ENCODE data around the gene SCN1A. TPM values are rescaled to one million over a fixed set of nuclear protein-coding genes. Genes with fewer than 3 reads are reported as not detected.

Gene SCN1A
- total RNA-seq, 1 donor from 2014 or later = 26.9 TPM

DNA sequence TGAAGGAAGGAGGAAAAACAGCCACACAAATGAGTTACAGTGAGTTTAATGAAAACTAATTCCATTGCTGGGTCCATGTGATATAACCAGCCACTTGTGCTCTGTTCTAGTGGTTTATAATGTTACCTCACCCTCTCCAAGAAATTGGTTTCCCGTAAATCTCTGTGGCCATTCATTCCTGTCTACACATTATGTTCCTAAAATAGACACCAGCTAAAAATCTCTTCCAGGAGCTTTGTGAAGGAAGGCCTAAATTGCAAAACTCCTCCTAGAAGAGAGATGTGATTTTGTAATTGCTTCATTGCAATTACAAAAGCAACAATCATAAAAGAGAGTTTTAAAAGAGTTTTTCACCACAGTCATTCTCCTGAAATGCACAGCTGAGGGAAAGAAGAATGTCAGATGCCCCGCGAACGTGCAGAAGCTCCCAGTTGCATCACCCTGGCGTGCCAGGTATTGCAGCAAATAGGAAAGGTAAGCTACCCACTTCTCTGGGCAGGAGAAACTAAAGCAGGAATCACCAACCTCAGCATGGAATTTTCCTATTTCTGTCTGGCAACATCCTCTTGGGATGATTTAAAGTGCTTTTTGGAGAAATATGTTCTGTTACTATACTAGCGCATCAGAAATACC lies 1.7 kb downstream of the SCN1A start:
- ATAC-seq = peak; percentile 78
- H3K4me1 ChIP-seq = no peaks in the 10 kb centered on the region
- peak overlapping the region; percentile 40 for H3K4me3 ChIP-seq
- TF ChIP-seq, protein P1, sequence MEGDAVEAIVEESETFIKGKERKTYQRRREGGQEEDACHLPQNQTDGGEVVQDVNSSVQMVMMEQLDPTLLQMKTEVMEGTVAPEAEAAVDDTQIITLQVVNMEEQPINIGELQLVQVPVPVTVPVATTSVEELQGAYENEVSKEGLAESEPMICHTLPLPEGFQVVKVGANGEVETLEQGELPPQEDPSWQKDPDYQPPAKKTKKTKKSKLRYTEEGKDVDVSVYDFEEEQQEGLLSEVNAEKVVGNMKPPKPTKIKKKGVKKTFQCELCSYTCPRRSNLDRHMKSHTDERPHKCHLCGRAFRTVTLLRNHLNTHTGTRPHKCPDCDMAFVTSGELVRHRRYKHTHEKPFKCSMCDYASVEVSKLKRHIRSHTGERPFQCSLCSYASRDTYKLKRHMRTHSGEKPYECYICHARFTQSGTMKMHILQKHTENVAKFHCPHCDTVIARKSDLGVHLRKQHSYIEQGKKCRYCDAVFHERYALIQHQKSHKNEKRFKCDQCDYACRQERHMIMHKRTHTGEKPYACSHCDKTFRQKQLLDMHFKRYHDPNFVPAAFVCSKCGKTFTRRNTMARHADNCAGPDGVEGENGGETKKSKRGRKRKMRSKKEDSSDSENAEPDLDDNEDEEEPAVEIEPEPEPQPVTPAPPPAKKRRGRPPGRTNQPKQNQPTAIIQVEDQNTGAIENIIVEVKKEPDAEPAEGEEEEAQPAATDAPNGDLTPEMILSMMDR (IDR thresholded peaks at IDR 0.05) = no peak
- H3K27me3 ChIP-seq = no peaks in the 10 kb centered on the region
- H3K9me3 ChIP-seq = no peaks in the 10 kb centered on the region
- peak overlapping the region; percentile 72 for H3K27ac ChIP-seq
- intact Hi-C loops (cut with DNase I) = no loop called here
- no peaks in the 10 kb centered on the region for H3K36me3 ChIP-seq
- peak; percentile 74 for DNase-seq

GRCh38 chr2:166125557-166125956 lies 2.3 kb downstream of the SCN1A start:
- Histone ChIP-seq H3K4me1 (no peaks in the 10 kb centered on the region), H3K27ac (peak overlapping the region; percentile 72), H3K27me3 (no peaks in the 10 kb centered on the region), H3K36me3 (no peaks in the 10 kb centered on the region), H3K9me3 (no peaks in the 10 kb centered on the region), H3K4me3 (peak overlapping the region; percentile 23)
- TF ChIP-seq, protein P1 (IDR thresholded peaks at IDR 0.05) = no peak
- intact Hi-C loops (cut with DNase I) = no loop called here
- DNase-seq (no peak), ATAC-seq (peak; percentile 82)

DNA sequence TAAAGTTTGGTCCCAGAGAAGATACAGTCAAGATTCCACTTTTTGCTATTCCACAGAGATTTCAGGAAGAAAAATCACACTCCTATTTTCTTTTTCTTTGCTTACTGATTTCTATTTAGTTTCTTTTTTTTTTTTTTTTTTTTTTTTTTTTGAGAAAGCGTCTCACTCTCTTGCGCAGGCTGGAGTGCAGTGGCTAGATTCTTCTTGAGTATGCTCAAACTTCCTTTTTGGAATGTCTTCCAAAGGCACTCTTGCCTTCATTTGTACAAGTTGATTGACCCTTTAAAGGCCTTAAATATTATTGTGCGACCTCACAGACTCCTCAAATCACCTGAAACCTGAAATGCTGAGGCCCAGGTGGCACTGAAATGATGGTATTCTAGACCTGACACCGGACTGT lies 9.6 kb downstream of the SCN1A start:
- no peaks in the 10 kb centered on the region for H3K27me3 ChIP-seq
- ATAC-seq = peak; percentile 16
- TF ChIP-seq, protein P1 (IDR thresholded peaks at IDR 0.05) = no peak
- no peak overlapping the region for H3K27ac ChIP-seq
- H3K4me3 ChIP-seq = no peak overlapping the region
- intact Hi-C loops (cut with DNase I) = no loop called here
- H3K4me1 ChIP-seq = no peaks in the 10 kb centered on the region
- no peak for DNase-seq
- H3K36me3 ChIP-seq = no peaks in the 10 kb centered on the region
- H3K9me3 ChIP-seq = no peaks in the 10 kb centered on the region

DNA sequence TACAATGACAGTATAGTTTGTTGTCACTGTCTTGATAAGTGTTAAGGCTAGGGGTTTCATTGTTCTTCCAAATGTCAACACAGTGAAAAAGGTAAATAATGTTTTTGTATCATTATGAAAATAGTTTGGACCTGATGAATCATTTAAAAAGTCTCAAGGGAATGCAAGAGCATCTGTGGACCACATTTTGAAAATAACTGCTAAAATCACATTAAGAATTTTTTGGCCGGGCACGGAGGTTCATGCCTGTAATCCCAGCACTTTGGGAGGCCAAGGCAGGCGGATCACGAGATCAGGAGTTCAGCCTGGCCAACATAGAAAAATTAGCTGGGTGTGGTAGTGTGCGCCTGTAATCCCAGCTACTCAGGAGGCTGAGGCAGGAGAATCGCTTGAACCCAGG lies 10.3 kb downstream of the SCN1A start:
- Histone ChIP-seq H3K4me3 (no peak overlapping the region), H3K27ac (no peak overlapping the region), H3K36me3 (no peaks in the 10 kb centered on the region), H3K9me3 (no peaks in the 10 kb centered on the region), H3K27me3 (no peaks in the 10 kb centered on the region), H3K4me1 (no peaks in the 10 kb centered on the region)
- DNase-seq (no peak), ATAC-seq (no peak)
- intact Hi-C loops (cut with DNase I) = no loop called here
- TF ChIP-seq, protein P1 (IDR thresholded peaks at IDR 0.05) = no peak

DNA sequence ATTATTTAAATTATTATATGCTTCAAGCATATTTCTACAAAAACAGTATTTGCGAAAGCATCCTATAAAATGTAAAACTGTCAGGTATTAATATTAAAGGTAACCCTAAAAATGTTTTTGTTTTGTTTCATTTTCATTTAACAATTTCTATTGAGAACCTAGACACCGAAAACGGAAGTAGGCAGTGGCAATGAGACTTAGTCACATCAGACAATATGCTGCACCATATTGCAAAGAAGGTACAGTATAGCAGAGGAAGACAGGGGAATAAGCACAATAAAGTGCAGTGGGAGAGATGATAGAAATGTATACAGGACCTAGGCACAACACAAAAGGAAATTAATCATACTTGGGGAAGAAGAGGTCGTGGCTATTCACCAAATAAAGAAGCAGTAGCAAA lies 12.2 kb downstream of the SCN1A start:
- H3K4me3 ChIP-seq = no peak overlapping the region
- intact Hi-C loops (cut with DNase I) = no loop called here
- no peak for ATAC-seq
- no peak for DNase-seq
- H3K27ac ChIP-seq = no peak overlapping the region
- H3K4me1 ChIP-seq = no peaks in the 10 kb centered on the region
- H3K36me3 ChIP-seq = no peaks in the 10 kb centered on the region
- TF ChIP-seq, protein P1 (IDR thresholded peaks at IDR 0.05) = no peak
- no peaks in the 10 kb centered on the region for H3K27me3 ChIP-seq
- no peaks in the 10 kb centered on the region for H3K9me3 ChIP-seq

- ATAC-seq = no peak
- H3K4me3 ChIP-seq = no peak overlapping the region
- TF ChIP-seq, protein P1 (IDR thresholded peaks at IDR 0.05) = no peak
- no peaks in the 10 kb centered on the region for H3K4me1 ChIP-seq
- H3K36me3 ChIP-seq = no peaks in the 10 kb centered on the region
- no peaks in the 10 kb centered on the region for H3K9me3 ChIP-seq
- DNase-seq = no peak
- no peak overlapping the region for H3K27ac ChIP-seq
- no peaks in the 10 kb centered on the region for H3K27me3 ChIP-seq
- intact Hi-C loops (cut with DNase I) = no loop called here
These were observed 15.6 kb downstream of the SCN1A start for GRCh38 chr2:166112193-166112605.

Data from upper lobe of right lung (tissue), 1 donor.